Measurements from ENCODE around the gene CHRDL1. TPM values are rescaled to one million over a fixed set of nuclear protein-coding genes. Genes with fewer than 3 reads are reported as not detected.

CHRDL1 gene
- total and polyA plus RNA-seq, 11 donors, result 0.42 to 67.8 (median 1.4) TPM; not detected in 1

GRCh38 chrX:110698696-110699095 is 96.9 kb downstream of the CHRDL1 start:
- no peak for TF ChIP-seq CTCF (IDR thresholded peaks at IDR 0.05)
- no peak for TF ChIP-seq POLR2A (IDR thresholded peaks at IDR 0.05)
- ATAC-seq (no peak), DNase-seq (no peak)
- no peak overlapping the region for H3K4me3 ChIP-seq
- no peaks in the 10 kb centered on the region for H3K9me3 ChIP-seq
- peaks cover 0 to 29% (median 0%) of the 10 kb centered on the region in 9 donors for H3K27me3 ChIP-seq
- H3K4me1 ChIP-seq, result no peaks in the 10 kb centered on the region
- no peaks in the 10 kb centered on the region for H3K36me3 ChIP-seq
- intact Hi-C loops (cut with DNase I), result no loop called here
- peak overlapping the region in 1 of 12 donors; percentile 14 for H3K27ac ChIP-seq

- Histone ChIP-seq H3K27me3 (peaks cover 0 to 16% (median 0%) of the 10 kb centered on the region in 9 donors), H3K36me3 (no peaks in the 10 kb centered on the region), H3K9me3 (no peaks in the 10 kb centered on the region), H3K4me1 (no peaks in the 10 kb centered on the region), H3K27ac (no peak overlapping the region), H3K4me3 (no peak overlapping the region)
- WGBS, 4 donors, result 33 to 51% (median 42%) methylated on average over 4 of the region's 4 CpGs
- TF ChIP-seq POLR2A (IDR thresholded peaks at IDR 0.05) (no peak), CTCF (IDR thresholded peaks at IDR 0.05) (no peak)
- intact Hi-C loops (cut with DNase I), result no loop called here
- no peak for DNase-seq
- no peak for ATAC-seq
These were observed 102.8 kb downstream of the CHRDL1 start for GRCh38 chrX:110692866-110693265.

GRCh38 chrX:110691446-110691845 is 104.2 kb downstream of the CHRDL1 start:
- DNase-seq, result no peak
- H3K4me3 ChIP-seq, result no peak overlapping the region
- TF ChIP-seq CTCF (IDR thresholded peaks at IDR 0.05) (no peak), POLR2A (IDR thresholded peaks at IDR 0.05) (no peak)
- H3K36me3 ChIP-seq, result no peaks in the 10 kb centered on the region
- 76 to 100% (median 87%) methylated on average over 1 of the region's 1 CpG for WGBS, 4 donors
- intact Hi-C loops (cut with DNase I), result no loop called here
- H3K4me1 ChIP-seq, result no peaks in the 10 kb centered on the region
- peaks cover 0 to 12% (median 0%) of the 10 kb centered on the region in 9 donors for H3K27me3 ChIP-seq
- ATAC-seq, result no peak
- no peak overlapping the region for H3K27ac ChIP-seq
- no peaks in the 10 kb centered on the region for H3K9me3 ChIP-seq

GRCh38 chrX:110684653-110685052 is 111.0 kb downstream of the CHRDL1 start:
- DNase-seq (no peak), ATAC-seq (no peak)
- Histone ChIP-seq H3K36me3 (no peaks in the 10 kb centered on the region), H3K9me3 (no peaks in the 10 kb centered on the region), H3K4me3 (no peak overlapping the region), H3K27ac (no peak overlapping the region), H3K4me1 (no peaks in the 10 kb centered on the region), H3K27me3 (peaks cover 0 to 15% (median 0%) of the 10 kb centered on the region in 9 donors)
- TF ChIP-seq CTCF (IDR thresholded peaks at IDR 0.05) (no peak), POLR2A (IDR thresholded peaks at IDR 0.05) (no peak)
- 51 to 73% (median 62%) methylated on average over 3 of the region's 3 CpGs for WGBS, 4 donors
- intact Hi-C loops (cut with DNase I), result no loop called here

All from heart left ventricle (tissue), 16 donors.